Smooth muscle cell (in vitro differentiated cells): ENCODE measurements around the gene GPR35. TPM values are rescaled to one million over a fixed set of nuclear protein-coding genes. Genes with fewer than 3 reads are reported as not detected.
"Not testable (repeated sequence)": the region's sequence is repeated elsewhere in the genome, so short reads cannot be mapped to it uniquely, and the experiment has no call there.

Experiments
- DNase-seq: peaks from one replicate; lab custom pipeline; 2025; ENCODE audit not compliant: unreplicated experiment; lab: John Stamatoyannopoulos, UW
- H2AFZ ChIP-seq: fragments of 200-600 bp; sonication (generic); 2 replicates; pipeline ENCODE4 v1.6.0; 2016; ENCODE audit warnings: antibody characterized with exemption, low read depth, mild to moderate bottlenecking
- H3F3A ChIP-seq: fragments of 200-600 bp; sonication (generic); 2 replicates; pipeline ENCODE4 v1.6.0; 2017; ENCODE audit warnings: antibody characterized with exemption, low read depth
- H3K27ac ChIP-seq: fragments of 200-600 bp; sonication (generic); 2 replicates; pipeline ENCODE4 v1.5.1; 2016; ENCODE audit warnings: low read depth, mild to moderate bottlenecking
- H3K27me3 ChIP-seq: fragments of 200-600 bp; sonication (generic); 2 replicates; pipeline ENCODE4 v1.6.1; 2016; ENCODE audit warnings: low read depth, mild to moderate bottlenecking
- H3K36me3 ChIP-seq: fragments of 200-600 bp; sonication (generic); 2 replicates; pipeline ENCODE4 v1.5.1; 2016; ENCODE audit warnings: low read depth
- H3K4me1 ChIP-seq: fragments of 200-600 bp; sonication (generic); 2 replicates; pipeline ENCODE4 v1.5.1; 2016; ENCODE audit warnings: low read depth
- H3K4me2 ChIP-seq: fragments of 200-600 bp; sonication (generic); 2 replicates; pipeline ENCODE4 v1.6.0; 2016; ENCODE audit warnings: mild to moderate bottlenecking
- H3K4me3 ChIP-seq: fragments of 200-600 bp; sonication (generic); 2 replicates; pipeline ENCODE4 v1.5.1; 2016; ENCODE audit warnings: mild to moderate bottlenecking
- H3K79me2 ChIP-seq: fragments of 200-600 bp; sonication (generic); 2 replicates; pipeline ENCODE4 v1.6.0; 2016; ENCODE audit warnings: low read depth, mild to moderate bottlenecking
- H3K9ac ChIP-seq: fragments of 200-600 bp; sonication (generic); 2 replicates; pipeline ENCODE4 v1.6.0; 2016; ENCODE audit warnings: low read depth
- H3K9me3 ChIP-seq: fragments of 200-600 bp; sonication (generic); replicated peaks from 2 replicates; pipeline ENCODE4 v1.5.1; 2016; ENCODE audit warnings: low read depth
- H4K20me1 ChIP-seq: fragments of 200-600 bp; sonication (generic); 2 replicates; pipeline ENCODE4 v1.6.0; 2016; ENCODE audit warnings: low read depth
- WGBS: methylation state at CpG from one replicate; pipeline ENCODE4 v1.1.7; 2016; ENCODE audit warnings: low lambda C conversion rate; 5-methylcytosine and 5-hydroxymethylcytosine counted together
- polyA plus RNA-seq: library from polyadenylated mRNA; unstranded; fragments of >200 nt; fragmentation: Nextera tagmentation; extraction: Ambion mirVana; gene quantifications from 2 replicates; pipeline ENCODE4 v1.2.1, GENCODE V29; 2016
- total RNA-seq: library from RNA; depleted of rRNA; stranded (reverse); fragments of >200 nt; gene quantifications from 2 replicates; pipeline ENCODE4 v1.2.3, GENCODE V29; 2014
- TF ChIP-seq, protein P1 (sequence below): fragments of 200-600 bp; sonication (generic); IDR thresholded peaks from 2 replicates; pipeline ENCODE4 v1.5.1; 2017; ENCODE audit warnings: borderline replicate concordance, mild to moderate bottlenecking, antibody characterized with exemption; ENCODE audit not compliant: insufficient read depth, poor library complexity, severe bottlenecking

Gene GPR35
- total and polyA plus RNA-seq, 2 experiments from 2014 or later: 1.3 to 2.1 TPM

DNA sequence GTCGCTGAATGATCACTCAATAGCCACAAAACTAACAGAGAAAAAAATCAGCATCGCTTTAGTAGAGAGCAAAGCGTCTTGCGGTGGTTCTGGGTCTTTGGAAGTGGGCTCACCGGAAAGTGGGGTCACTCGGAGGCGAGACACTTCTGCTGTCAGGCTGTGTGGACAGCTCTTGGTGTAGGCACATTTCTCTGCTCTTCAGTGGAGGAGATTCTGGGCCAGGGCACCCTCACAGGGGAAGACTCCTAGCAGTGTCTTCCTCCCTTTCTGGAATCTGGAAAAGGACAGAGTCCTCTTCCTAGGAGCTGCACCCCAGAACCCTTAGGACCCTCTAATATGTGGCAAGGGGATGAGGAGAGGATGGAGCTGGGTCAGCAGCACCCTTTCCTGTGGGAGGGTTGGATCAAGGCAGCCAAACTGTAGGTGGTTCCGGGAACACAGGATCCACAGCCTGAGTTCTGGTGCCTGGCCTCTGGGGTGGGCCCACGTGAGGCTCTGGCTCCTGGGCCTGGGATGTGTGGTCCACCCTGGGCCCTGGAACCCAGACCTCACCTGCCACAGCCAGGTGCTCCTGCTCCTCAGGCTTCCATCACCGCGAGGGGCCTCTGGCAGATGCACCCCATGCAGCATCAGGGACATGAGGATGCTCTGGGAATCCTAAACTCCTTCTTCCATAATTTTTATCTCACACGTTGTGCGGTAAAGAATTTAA lies 25.1 kb downstream of the GPR35 start:
- Histone ChIP-seq H3K4me2 (no peak overlapping the region), H3K9ac (no peak overlapping the region), H3K79me2 (no peaks in the 10 kb centered on the region), H2AFZ (no peak overlapping the region), H4K20me1 (no peaks in the 10 kb centered on the region), H3K27me3 (peaks cover 24% of the 10 kb centered on the region), H3K27ac (no peak overlapping the region), H3K9me3 (no peaks in the 10 kb centered on the region), H3K4me1 (peaks cover 6% of the 10 kb centered on the region), H3K4me3 (no peak overlapping the region), H3F3A (no peaks in the 10 kb centered on the region), H3K36me3 (no peaks in the 10 kb centered on the region)
- TF ChIP-seq, protein P1, sequence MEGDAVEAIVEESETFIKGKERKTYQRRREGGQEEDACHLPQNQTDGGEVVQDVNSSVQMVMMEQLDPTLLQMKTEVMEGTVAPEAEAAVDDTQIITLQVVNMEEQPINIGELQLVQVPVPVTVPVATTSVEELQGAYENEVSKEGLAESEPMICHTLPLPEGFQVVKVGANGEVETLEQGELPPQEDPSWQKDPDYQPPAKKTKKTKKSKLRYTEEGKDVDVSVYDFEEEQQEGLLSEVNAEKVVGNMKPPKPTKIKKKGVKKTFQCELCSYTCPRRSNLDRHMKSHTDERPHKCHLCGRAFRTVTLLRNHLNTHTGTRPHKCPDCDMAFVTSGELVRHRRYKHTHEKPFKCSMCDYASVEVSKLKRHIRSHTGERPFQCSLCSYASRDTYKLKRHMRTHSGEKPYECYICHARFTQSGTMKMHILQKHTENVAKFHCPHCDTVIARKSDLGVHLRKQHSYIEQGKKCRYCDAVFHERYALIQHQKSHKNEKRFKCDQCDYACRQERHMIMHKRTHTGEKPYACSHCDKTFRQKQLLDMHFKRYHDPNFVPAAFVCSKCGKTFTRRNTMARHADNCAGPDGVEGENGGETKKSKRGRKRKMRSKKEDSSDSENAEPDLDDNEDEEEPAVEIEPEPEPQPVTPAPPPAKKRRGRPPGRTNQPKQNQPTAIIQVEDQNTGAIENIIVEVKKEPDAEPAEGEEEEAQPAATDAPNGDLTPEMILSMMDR: no peak
- DNase-seq: no peak
- WGBS: 96% methylated on average over 13 of the region's 13 CpGs

DNA sequence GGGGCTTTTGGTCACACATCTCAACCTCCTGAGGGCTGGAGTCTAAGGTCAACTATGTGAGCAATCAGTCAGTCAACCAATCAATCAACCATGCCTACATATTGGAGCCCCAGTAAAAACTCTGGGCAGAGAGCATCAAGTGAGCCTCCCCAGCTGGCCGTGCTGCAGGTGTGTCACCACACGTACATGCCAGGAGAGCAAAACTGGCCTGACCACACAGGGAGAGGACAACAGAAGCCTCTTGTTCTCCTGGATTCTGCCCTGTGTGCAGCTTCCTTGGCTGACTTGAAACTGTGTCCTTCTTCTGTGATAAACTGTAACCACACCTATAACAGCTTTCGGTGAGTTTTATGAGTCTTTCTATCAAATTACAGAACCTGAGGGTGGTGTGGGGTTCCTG lies 25.9 kb downstream of the GPR35 start:
- 79% methylated on average over 3 of the region's 3 CpGs for WGBS

DNA sequence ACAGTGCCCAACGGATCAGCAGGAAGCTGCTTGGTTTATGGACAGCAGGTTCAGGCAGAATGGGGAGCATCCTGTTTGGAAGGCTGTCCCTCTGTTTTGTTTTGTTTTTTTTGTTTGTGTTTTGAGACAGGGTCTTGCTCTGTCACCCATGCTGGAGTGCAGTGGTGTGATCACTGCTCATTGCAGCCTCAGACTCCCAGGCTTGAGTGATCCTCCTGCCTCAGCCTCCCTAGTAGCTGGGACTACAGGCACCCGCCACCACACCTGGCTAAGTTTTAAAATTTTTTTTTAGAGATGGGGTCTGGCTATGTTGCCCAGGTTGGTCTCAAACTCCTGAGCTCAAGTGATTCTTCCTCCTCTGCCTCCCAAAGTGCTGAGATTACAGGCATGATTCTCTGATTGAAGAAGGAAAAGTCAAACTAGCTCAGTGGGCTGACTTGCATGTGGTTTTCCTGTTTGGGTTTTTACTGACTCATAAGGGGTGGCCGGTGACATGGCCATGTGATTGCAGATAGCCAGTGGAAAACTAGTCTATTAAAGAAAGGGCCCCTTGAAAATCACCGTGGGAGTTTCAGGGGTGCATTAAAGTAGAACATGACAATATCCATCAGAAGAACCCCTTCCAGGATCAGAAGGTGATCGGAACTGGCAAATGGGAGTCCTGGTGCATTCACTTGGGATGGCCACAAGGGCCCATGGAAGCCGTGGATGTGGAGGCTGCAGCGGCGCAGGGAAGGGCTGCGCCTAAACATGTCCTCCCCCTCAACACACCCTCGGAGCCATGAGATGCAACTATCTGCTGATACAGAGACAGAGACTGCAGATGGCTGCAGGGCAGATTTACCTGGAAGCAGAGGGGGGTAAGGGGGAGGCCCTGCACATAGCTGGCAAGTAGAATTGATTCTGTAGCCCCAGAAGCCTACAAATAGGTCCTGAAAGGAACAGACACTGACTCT lies 30.9 kb downstream of the GPR35 start:
- DNase-seq: no peak
- Histone ChIP-seq H3K79me2 (no peaks in the 10 kb centered on the region), H3K4me3 (no peak overlapping the region), H3K4me2 (no peak overlapping the region), H3K9me3 (no peaks in the 10 kb centered on the region), H3K27ac (no peak overlapping the region), H3K9ac (no peak overlapping the region), H4K20me1 (no peaks in the 10 kb centered on the region), H3K36me3 (no peaks in the 10 kb centered on the region), H3K27me3 (peaks cover 19% of the 10 kb centered on the region), H2AFZ (no peak overlapping the region), H3K4me1 (no peaks in the 10 kb centered on the region), H3F3A (no peaks in the 10 kb centered on the region)
- TF ChIP-seq, protein P1: no peak
- 79% methylated on average over 10 of the region's 10 CpGs for WGBS

More for the DNA sequence above, 25.9 kb downstream of the GPR35 start:
- Histone ChIP-seq H3F3A (no peaks in the 10 kb centered on the region), H3K9me3 (no peaks in the 10 kb centered on the region), H4K20me1 (no peaks in the 10 kb centered on the region), H3K9ac (no peak overlapping the region), H3K4me1 (peaks cover 6% of the 10 kb centered on the region), H3K27ac (no peak overlapping the region), H3K4me3 (no peak overlapping the region), H3K4me2 (no peak overlapping the region), H2AFZ (no peak overlapping the region), H3K79me2 (no peaks in the 10 kb centered on the region), H3K27me3 (peaks cover 24% of the 10 kb centered on the region), H3K36me3 (no peaks in the 10 kb centered on the region)
- TF ChIP-seq, protein P1: no peak
- DNase-seq: no peak

DNA sequence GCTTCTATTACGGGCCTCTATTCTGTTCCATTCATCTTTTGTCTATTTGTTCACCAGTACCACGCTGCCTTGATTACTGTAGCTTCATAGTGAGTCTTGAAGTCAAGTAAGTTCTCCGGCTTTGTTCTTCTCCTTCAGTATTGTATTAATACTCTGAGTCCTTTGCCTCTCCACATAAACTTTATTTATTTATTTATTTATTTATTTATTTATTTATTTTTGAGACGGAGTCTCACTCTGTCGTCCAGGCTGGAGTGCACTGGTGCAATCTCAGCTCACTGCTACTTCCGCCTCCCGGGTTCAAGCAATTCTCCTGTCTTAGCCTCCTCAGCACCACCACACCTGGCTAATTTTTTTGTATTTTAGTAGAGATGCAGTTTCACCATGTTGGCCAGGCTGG lies 34.6 kb downstream of the GPR35 start:
- H3K79me2 ChIP-seq, DNase-seq, H3K4me3 ChIP-seq, H3K9ac ChIP-seq, H3K4me1 ChIP-seq, H2AFZ ChIP-seq, H3K27ac ChIP-seq, H3K4me2 ChIP-seq, H3K9me3 ChIP-seq, H3K36me3 ChIP-seq, H3F3A ChIP-seq, H4K20me1 ChIP-seq: not testable (repeated sequence)
- H3K27me3 ChIP-seq: peaks cover 11% of the 10 kb centered on the region
- WGBS: 92% methylated on average over 7 of the region's 7 CpGs
